ENCODE data around the gene GREB1.

Gene GREB1

GRCh38 chr2:11680901-11681721 is 147.3 kb downstream of the GREB1 start:
- POLR2A ChIA-PET = no interaction called here
- no peaks in the 10 kb centered on the region for H3K36me3 ChIP-seq (ENCODE audit: control insufficient read depth in 2 of 2, insufficient read depth in 1 of 2, low read length in 2 of 2)
- H3K9me3 ChIP-seq (ENCODE audit: control insufficient read depth, insufficient read depth, low read depth, low read length) = no peaks in the 10 kb centered on the region
- H3K4me3 ChIP-seq (ENCODE audit: low read depth, low read length) = no peak overlapping the region
- CTCF ChIA-PET = interaction anchor here (0.6 to 13.9 kb wide), 23 partner anchors 9 to 1345 kb away, joined by 3 to 247 read pairs (median 6); a partner anchor contains a TSS
- no peak for TF ChIP-seq ZNF449 (tag by site-specific recombination; IDR thresholded peaks at IDR 0.05)
- TF ChIP-seq GLI4 (tag by site-specific recombination; IDR thresholded peaks at IDR 0.05) = peak; percentile 43; the same call in 1 of the 2 replicates
- no peak for TF ChIP-seq SCRT1 (tag by site-specific recombination; IDR thresholded peaks at IDR 0.05; ENCODE audit: borderline replicate concordance)
- TF ChIP-seq ZBTB7A (tag by site-specific recombination; IDR thresholded peaks at IDR 0.05; ENCODE audit: low read depth) = no peak
- TF ChIP-seq ATF2 (tag by site-specific recombination; IDR thresholded peaks at IDR 0.05; ENCODE audit: low read depth) = no peak
- no peaks in the 10 kb centered on the region for H3K4me1 ChIP-seq (ENCODE audit: control insufficient read depth, insufficient read depth, low read length)
- no peak overlapping the region; the same call in 1 of the 2 replicates for H3K27ac ChIP-seq (ENCODE audit: extremely low read depth, low read depth, low read length)

- Histone ChIP-seq H3K27ac (ENCODE audit: extremely low read depth, low read depth, low read length) (peak overlapping the region; percentile 16; the same call in 1 of the 2 replicates), H3K9me3 (ENCODE audit: control insufficient read depth, insufficient read depth, low read depth, low read length) (no peaks in the 10 kb centered on the region), H3K4me3 (ENCODE audit: low read depth, low read length) (no peak overlapping the region), H3K4me1 (ENCODE audit: control insufficient read depth, insufficient read depth, low read length) (no peaks in the 10 kb centered on the region), H3K36me3 (ENCODE audit: control insufficient read depth in 2 of 2, insufficient read depth in 1 of 2, low read length in 2 of 2) (no peaks in the 10 kb centered on the region)
- ChIA-PET POLR2A (no interaction called here), CTCF (interaction anchor here (0.6 to 13.9 kb wide), 30 partner anchors 9 to 1344 kb away, joined by 3 to 247 read pairs (median 4); partner anchors contain the start of gene GREB1)
- peak; percentile 72 for TF ChIP-seq ZNF654 (tag by site-specific recombination; IDR thresholded peaks at IDR 0.05; ENCODE audit: low read depth)
- TF ChIP-seq KLF17 (tag by site-specific recombination; IDR thresholded peaks at IDR 0.05) = no peak
- TF ChIP-seq ZNF660 (tag by site-specific recombination; IDR thresholded peaks at IDR 0.05) = no peak
- TF ChIP-seq ZNF692 (tag by site-specific recombination; IDR thresholded peaks at IDR 0.05) = no peak
- TF ChIP-seq YY2 (tag by site-specific recombination; IDR thresholded peaks at IDR 0.05) = no peak
- TF ChIP-seq SALL2 (tag by site-specific recombination; IDR thresholded peaks at IDR 0.05; ENCODE audit: borderline replicate concordance) = no peak
- 0 out of 2 replicates have a peak, but pooled peaks have one; percentile 16 for TF ChIP-seq SP3 (tag by site-specific recombination; IDR thresholded peaks at IDR 0.05)
- TF ChIP-seq ZNF311 (tag by site-specific recombination; IDR thresholded peaks at IDR 0.05; ENCODE audit: borderline replicate concordance) = no peak
- no peak for TF ChIP-seq ZNF302 (tag by site-specific recombination; IDR thresholded peaks at IDR 0.05; ENCODE audit: low read depth)
- TF ChIP-seq ZNF501 (tag by site-specific recombination; IDR thresholded peaks at IDR 0.05) = no peak
- TF ChIP-seq ZNF610 (tag by site-specific recombination; IDR thresholded peaks at IDR 0.05; ENCODE audit: borderline replicate concordance) = no peak
- TF ChIP-seq ZNF211 (tag by site-specific recombination; IDR thresholded peaks at IDR 0.05; ENCODE audit: low read depth) = no peak
- no peak for TF ChIP-seq ZNF112 (tag by site-specific recombination; IDR thresholded peaks at IDR 0.05)
- TF ChIP-seq CTCF (tag by site-specific recombination; IDR thresholded peaks at IDR 0.05) = peak; percentile 88
Observed at GRCh38 chr2:11681722-11682589, 148.1 kb downstream of the GREB1 start.
